Lower leg skin (tissue), 4 donors: ENCODE results near the gene MYL5. TPM values are rescaled to one million over a fixed set of nuclear protein-coding genes. Genes with fewer than 3 reads are reported as not detected.

Experiments
- DNase-seq, 2 donors: peaks; one replicate each; pipeline ENCODE4 v3.0.0-alpha.2; 2019; ENCODE audit warnings: low spot score in 2 of 2
- H3K4me3 ChIP-seq: fragments of 200-600 bp; sonication (generic); 2 replicates; pipeline ENCODE4 v1.5.1; 2017; ENCODE audit warnings: mild to moderate bottlenecking, low read depth; ENCODE audit not compliant: poor library complexity, severe bottlenecking
- CTCF ChIP-seq, 3 donors: fragments of 450-650 bp; IDR thresholded peaks; one replicate each; pipeline ENCODE4 v1.5.1; 2016; ENCODE audit warnings: antibody characterized with exemption in 3 of 3, mild to moderate bottlenecking in 3 of 3, moderate library complexity in 2 of 3
- POLR2A ChIP-seq, 2 donors: fragments of 450-650 bp; IDR thresholded peaks; one replicate each; pipeline ENCODE4 v1.6.1; 2016 to 2017; ENCODE audit warnings: antibody characterized with exemption in 2 of 2, mild to moderate bottlenecking in 1 of 2, moderate library complexity in 1 of 2
- WGBS, 2 donors: methylation state at CpG; one replicate each; pipeline ENCODE4 v1.1.5; 2018; 5-methylcytosine and 5-hydroxymethylcytosine counted together
- intact Hi-C: fragments of 100-400 bp; cut with DNase I; formaldehyde crosslinking; loops from one replicate; pipeline ENCODE4 v1.15.0; 2023; ENCODE audit warnings: low total_unique reads
- total RNA-seq, 4 donors: library from RNA; depleted of rRNA; stranded (reverse); fragments of >200 nt; gene quantifications; one replicate each; pipeline ENCODE4 v1.1.0, GENCODE V29; 2016

MYL5 gene
- total RNA-seq, 4 donors from 2014 or later, result 7.2 to 31.4 (median 7.7) TPM

GRCh38 chr4:651884-652642 is 22.3 kb upstream of the MYL5 start:
- no peak for DNase-seq
- intact Hi-C loops, result no loop called here
- H3K4me3 ChIP-seq, result no peak overlapping the region
- 64 to 67% methylated on average over 24 of the region's 24 CpGs for WGBS, 2 donors
- no peak for TF ChIP-seq CTCF (IDR thresholded peaks at IDR 0.05)
- TF ChIP-seq POLR2A (IDR thresholded peaks at IDR 0.05), result no peak

- H3K4me3 ChIP-seq, result no peak overlapping the region
- no peak for DNase-seq
- intact Hi-C loops, result no loop called here
- TF ChIP-seq CTCF (IDR thresholded peaks at IDR 0.05) (no peak), POLR2A (IDR thresholded peaks at IDR 0.05) (no peak)
- 88 to 90% methylated on average over 27 to 34 of the region's 35 CpGs for WGBS, 2 donors
Measured at GRCh38 chr4:653080-653821, 21.1 kb upstream of the MYL5 start.

- no peak overlapping the region for H3K4me3 ChIP-seq
- WGBS, 2 donors, result 80 to 88% methylated on average over 27 to 29 of the region's 29 CpGs
- no peak for DNase-seq
- intact Hi-C loops, result no loop called here
- no peak for TF ChIP-seq POLR2A (IDR thresholded peaks at IDR 0.05)
- no peak for TF ChIP-seq CTCF (IDR thresholded peaks at IDR 0.05)
Measured at GRCh38 chr4:653831-654502, 20.4 kb upstream of the MYL5 start.

GRCh38 chr4:654503-654845 is 19.9 kb upstream of the MYL5 start:
- no peak overlapping the region for H3K4me3 ChIP-seq
- WGBS, 2 donors, result 93 to 96% methylated on average over 17 of the region's 17 CpGs
- intact Hi-C loops, result no loop called here
- no peak for DNase-seq
- no peak for TF ChIP-seq POLR2A (IDR thresholded peaks at IDR 0.05)
- no peak for TF ChIP-seq CTCF (IDR thresholded peaks at IDR 0.05)

- WGBS, 2 donors, result 53 to 61% methylated on average over 9 to 17 of the region's 17 CpGs
- intact Hi-C loops, result no loop called here
- no peak overlapping the region for H3K4me3 ChIP-seq
- DNase-seq, result no peak
- no peak for TF ChIP-seq POLR2A (IDR thresholded peaks at IDR 0.05)
- TF ChIP-seq CTCF (IDR thresholded peaks at IDR 0.05), result no peak
Measured at GRCh38 chr4:654871-655463, 19.4 kb upstream of the MYL5 start.
